Ascending aorta (tissue), 2 donors: Measurements from ENCODE around the gene SLC17A9. TPM values are rescaled to one million over a fixed set of nuclear protein-coding genes. Genes with fewer than 3 reads are reported as not detected.

Source experiments
- DNase-seq, 2 donors: peaks; one replicate each; pipeline ENCODE4 v3.0.0-alpha.2; 2019; ENCODE audit warnings: low spot score in 2 of 2
- H3K27ac ChIP-seq, 2 donors: fragments of 200-600 bp; sonication (generic); one replicate each; pipeline ENCODE4 v1.5.1; 2016 to 2017; ENCODE audit warnings: mild to moderate bottlenecking in 1 of 2
- H3K27me3 ChIP-seq: fragments of 200-600 bp; sonication (generic); one replicate; pipeline ENCODE4 v1.5.1; 2017
- H3K36me3 ChIP-seq, 2 donors: fragments of 200-600 bp; sonication (generic); one replicate each; pipeline ENCODE4 v1.5.1; 2016
- H3K4me1 ChIP-seq, 2 donors: fragments of 200-600 bp; sonication (generic); one replicate each; pipeline ENCODE4 v1.5.1; 2016 to 2017; ENCODE audit warnings: mild to moderate bottlenecking in 1 of 2
- H3K4me3 ChIP-seq, 2 donors: fragments of 200-600 bp; sonication (generic); one replicate each; pipeline ENCODE4 v1.5.1; 2016 to 2017; ENCODE audit warnings: mild to moderate bottlenecking in 1 of 2
- H3K9me3 ChIP-seq, 2 donors: fragments of 200-600 bp; sonication (generic); one replicate each; pipeline ENCODE4 v1.5.1; 2016
- CTCF ChIP-seq, 3 experiments: fragments of 200-600 bp in 2 of 3; fragments of 450-650 bp in 1 of 3; sonication (generic) in 2 of 3; IDR thresholded peaks; one replicate each; pipeline ENCODE4 v1.5.1; 2016 to 2019; ENCODE audit warnings: antibody characterized with exemption in 3 of 3, mild to moderate bottlenecking in 1 of 3, moderate library complexity in 1 of 3
- intact Hi-C: fragments of 100-400 bp; cut with DNase I; formaldehyde crosslinking; loops from one replicate; pipeline ENCODE4 v1.15.1; 2023
- total RNA-seq: library from RNA; depleted of rRNA; stranded (reverse); fragments of >200 nt; gene quantifications from one replicate; pipeline ENCODE4 v1.1.0, GENCODE V29; 2016

SLC17A9 gene
- total RNA-seq, 1 donor from 2014 or later, result 30.0 TPM

GRCh38 chr20:63009988-63010769 lies 57.7 kb downstream of the SLC17A9 start:
- H3K27me3 ChIP-seq, result peaks cover 39% of the 10 kb centered on the region

GRCh38 chr20:63011798-63012197 lies 59.3 kb downstream of the SLC17A9 start:
- Histone ChIP-seq H3K27me3 (peaks cover 28% of the 10 kb centered on the region), H3K9me3 (peaks cover 4 to 6% of the 10 kb centered on the region in 2 donors), H3K4me3 (no peak overlapping the region), H3K27ac (no peak overlapping the region), H3K36me3 (no peaks in the 10 kb centered on the region), H3K4me1 (peaks cover 0 to 6% of the 10 kb centered on the region in 2 donors)
- intact Hi-C loops, result no loop called here
- DNase-seq, result no peak
- no peak for TF ChIP-seq CTCF (IDR thresholded peaks at IDR 0.05)

More at GRCh38 chr20:63009988-63010769, 57.7 kb downstream of the SLC17A9 start:
- no peak for DNase-seq
- peaks cover 0 to 6% of the 10 kb centered on the region in 2 donors for H3K4me1 ChIP-seq
- H3K9me3 ChIP-seq, result peaks cover 4 to 6% of the 10 kb centered on the region in 2 donors
- H3K36me3 ChIP-seq, result no peaks in the 10 kb centered on the region
- H3K4me3 ChIP-seq, result no peak overlapping the region
- intact Hi-C loops, result loop anchor here (1.0 kb wide), 3 partner anchors 38 to 137 kb away; no protein-coding TSS in a partner anchor
- H3K27ac ChIP-seq, result no peak overlapping the region
- no peak for TF ChIP-seq CTCF (IDR thresholded peaks at IDR 0.05)

GRCh38 chr20:63013207-63013606 lies 60.7 kb downstream of the SLC17A9 start:
- Histone ChIP-seq H3K4me3 (no peak overlapping the region), H3K9me3 (peaks cover 4 to 6% of the 10 kb centered on the region in 2 donors), H3K4me1 (peaks cover 0 to 6% of the 10 kb centered on the region in 2 donors), H3K27me3 (peaks cover 14% of the 10 kb centered on the region), H3K27ac (no peak overlapping the region), H3K36me3 (no peaks in the 10 kb centered on the region)
- no peak for TF ChIP-seq CTCF (IDR thresholded peaks at IDR 0.05)
- no peak for DNase-seq
- intact Hi-C loops, result no loop called here

GRCh38 chr20:63014287-63014686 lies 61.8 kb downstream of the SLC17A9 start:
- no peak overlapping the region for H3K27ac ChIP-seq
- no peak overlapping the region for H3K4me3 ChIP-seq
- H3K9me3 ChIP-seq, result peaks cover 4 to 6% of the 10 kb centered on the region in 2 donors
- TF ChIP-seq CTCF (IDR thresholded peaks at IDR 0.05), result no peak
- no peak for DNase-seq
- H3K4me1 ChIP-seq, result peaks cover 0 to under 1% of the 10 kb centered on the region in 2 donors
- intact Hi-C loops, result no loop called here
- no peaks in the 10 kb centered on the region for H3K36me3 ChIP-seq
- H3K27me3 ChIP-seq, result peaks cover 6% of the 10 kb centered on the region

GRCh38 chr20:63014710-63015109 lies 62.2 kb downstream of the SLC17A9 start:
- intact Hi-C loops, result no loop called here
- Histone ChIP-seq H3K27me3 (peaks cover 1% of the 10 kb centered on the region), H3K27ac (no peak overlapping the region), H3K4me3 (no peak overlapping the region), H3K9me3 (peaks cover 4 to 6% of the 10 kb centered on the region in 2 donors), H3K36me3 (no peaks in the 10 kb centered on the region), H3K4me1 (no peaks in the 10 kb centered on the region)
- no peak for DNase-seq
- no peak for TF ChIP-seq CTCF (IDR thresholded peaks at IDR 0.05)
